H9 (cell line): ENCODE results near the gene ITPK1. TPM values are rescaled to one million over a fixed set of nuclear protein-coding genes. Genes with fewer than 3 reads are reported as not detected.

Experiments used
- DNase-seq: peaks from one replicate; pipeline ENCODE4 v3.0.0-alpha.2; 2017
- H2AFZ ChIP-seq: one replicate; pipeline ENCODE4 v1.6.1; 2013; ENCODE audit warnings: mild to moderate bottlenecking, low read length, control low read depth, moderate library complexity
- H2AK5ac ChIP-seq: 2 replicates; pipeline ENCODE4 v1.6.1; 2013; ENCODE audit warnings: low read length, control low read depth, mixed read lengths; ENCODE audit not compliant: insufficient read length
- H2BK120ac ChIP-seq: one replicate; pipeline ENCODE4 v1.6.1; 2013; ENCODE audit warnings: low read depth, mild to moderate bottlenecking, low read length, control low read depth, inconsistent platforms; ENCODE audit not compliant: poor library complexity, severe bottlenecking
- H2BK12ac ChIP-seq: 2 replicates; pipeline ENCODE4 v1.6.1; 2013; ENCODE audit warnings: low read length, control low read depth, mixed read lengths, low read depth; ENCODE audit not compliant: insufficient read length
- H2BK15ac ChIP-seq: 2 replicates; pipeline ENCODE4 v1.6.1; 2013; ENCODE audit warnings: low read depth, low read length, control low read depth
- H2BK20ac ChIP-seq: one replicate; pipeline ENCODE4 v1.6.1; 2013; ENCODE audit warnings: low read depth, mild to moderate bottlenecking, low read length, control low read depth, inconsistent platforms; ENCODE audit not compliant: poor library complexity, severe bottlenecking
- H2BK5ac ChIP-seq: 2 replicates; pipeline ENCODE4 v1.6.1; 2013; ENCODE audit warnings: low read length, control low read depth, mixed read lengths; ENCODE audit not compliant: insufficient read length
- H3K14ac ChIP-seq: 2 replicates; pipeline ENCODE4 v1.6.1; 2013; ENCODE audit warnings: low read length, control low read depth; ENCODE audit not compliant: insufficient read depth
- H3K18ac ChIP-seq: 2 replicates; pipeline ENCODE4 v1.6.1; 2013; ENCODE audit warnings: low read depth, mild to moderate bottlenecking, mixed read lengths, low read length, control low read depth; ENCODE audit not compliant: insufficient read length
- H3K23ac ChIP-seq: 2 replicates; pipeline ENCODE4 v1.6.1; 2013; ENCODE audit warnings: low read length, control low read depth, mixed read lengths, low read depth; ENCODE audit not compliant: insufficient read length
- H3K23me2 ChIP-seq: 2 replicates; pipeline ENCODE4 v1.6.1; 2013; ENCODE audit warnings: low read depth, mild to moderate bottlenecking, mixed read lengths, low read length, control low read depth; ENCODE audit not compliant: insufficient read length, poor library complexity, severe bottlenecking
- H3K27ac ChIP-seq: 2 replicates; pipeline ENCODE4 v1.5.1; 2013; ENCODE audit warnings: low read length, control low read depth, mixed read lengths, low read depth; ENCODE audit not compliant: insufficient read length
- H3K27me3 ChIP-seq: 2 replicates; pipeline ENCODE4 v1.6.1; 2013; ENCODE audit warnings: low read length, control low read depth, inconsistent platforms; ENCODE audit not compliant: insufficient read depth
- H3K4ac ChIP-seq: 2 replicates; pipeline ENCODE4 v1.6.1; 2013; ENCODE audit warnings: low read depth, mild to moderate bottlenecking, control low read depth, inconsistent platforms, low read length, moderate library complexity
- H3K4me1 ChIP-seq: 2 replicates; pipeline ENCODE4 v1.6.1; 2013; ENCODE audit warnings: low read length, control low read depth, inconsistent platforms; ENCODE audit not compliant: insufficient read depth
- H3K4me2 ChIP-seq: 2 replicates; pipeline ENCODE4 v1.6.1; 2013; ENCODE audit warnings: low read length, control low read depth, mixed read lengths; ENCODE audit not compliant: insufficient read length, insufficient read depth
- H3K56ac ChIP-seq: 2 replicates; pipeline ENCODE4 v1.6.1; 2013; ENCODE audit warnings: low read depth, mild to moderate bottlenecking, mixed read lengths, low read length, control low read depth; ENCODE audit not compliant: insufficient read length
- H3K79me1 ChIP-seq: 2 replicates; pipeline ENCODE4 v1.6.1; 2013; ENCODE audit warnings: low read depth, mild to moderate bottlenecking, moderate library complexity, low read length, control low read depth, inconsistent platforms; ENCODE audit not compliant: insufficient read depth, poor library complexity, severe bottlenecking
- H3K79me2 ChIP-seq: 2 replicates; pipeline ENCODE4 v1.6.1; 2013; ENCODE audit warnings: low read length, control low read depth, inconsistent platforms; ENCODE audit not compliant: insufficient read depth
- H3K9ac ChIP-seq: 2 replicates; pipeline ENCODE4 v1.6.1; 2013; ENCODE audit warnings: low read length, control low read depth, mixed read lengths; ENCODE audit not compliant: insufficient read length; ENCODE audit errors: extremely low read depth
- H3K9me3 ChIP-seq: one replicate; pipeline ENCODE4 v1.6.1; 2013; ENCODE audit warnings: low read depth, low read length, inconsistent platforms; ENCODE audit not compliant: control insufficient read depth
- H3T11ph ChIP-seq: one replicate; pipeline ENCODE4 v1.6.1; 2013; ENCODE audit warnings: mild to moderate bottlenecking, low read length, control low read depth, inconsistent platforms
- H4K20me1 ChIP-seq: one replicate; pipeline ENCODE4 v1.6.1; 2013; ENCODE audit not compliant: control insufficient read depth, insufficient read length, insufficient read depth
- H4K5ac ChIP-seq: 2 replicates; pipeline ENCODE4 v1.6.1; 2013; ENCODE audit warnings: low read depth, mild to moderate bottlenecking, mixed read lengths, low read length, control low read depth; ENCODE audit not compliant: insufficient read length
- H4K8ac ChIP-seq: replicated peaks from 2 replicates; pipeline ENCODE4 v1.6.1; 2013; ENCODE audit warnings: low read length, control low read depth, mixed read lengths, low read depth; ENCODE audit not compliant: insufficient read length
- H4K91ac ChIP-seq: 2 replicates; pipeline ENCODE4 v1.6.1; 2013; ENCODE audit warnings: low read depth, mild to moderate bottlenecking, moderate library complexity, mixed read lengths, low read length, control low read depth; ENCODE audit not compliant: insufficient read length
- H3K27ac Mint-ChIP-seq, 3 experiments: 2 replicates in 2 of 3; 3 replicates in 1 of 3; pipeline ENCODE4 v1.8.0; 2020 to 2021; ENCODE audit warnings: mixed read lengths in 3 of 3, mild to moderate bottlenecking in 1 of 3, moderate library complexity in 1 of 3
- H3K27me3 Mint-ChIP-seq: 2 replicates; pipeline ENCODE4 v1.8.0; 2021; ENCODE audit warnings: low read depth, mild to moderate bottlenecking, moderate library complexity, mixed read lengths
- H3K36me3 Mint-ChIP-seq, 3 experiments: 2 replicates in 2 of 3; 3 replicates in 1 of 3; pipeline ENCODE4 v1.8.0; 2020 to 2021; ENCODE audit warnings: low read depth in 3 of 3, mixed read lengths in 3 of 3; ENCODE audit not compliant: insufficient read depth in 1 of 3
- H3K4me1 Mint-ChIP-seq, 2 experiments: 2 replicates each; pipeline ENCODE4 v1.8.0; 2020; ENCODE audit warnings: mixed read lengths in 2 of 2
- H3K4me3 Mint-ChIP-seq, 2 experiments: 2 replicates in 1 of 2; 3 replicates in 1 of 2; pipeline ENCODE4 v1.8.0; 2020 to 2021; ENCODE audit warnings: mild to moderate bottlenecking in 2 of 2, mixed read lengths in 2 of 2, moderate library complexity in 1 of 2
- H3K9me3 Mint-ChIP-seq, 2 experiments: 2 replicates in 1 of 2; 3 replicates in 1 of 2; pipeline ENCODE4 v1.8.0; 2020; ENCODE audit warnings: mild to moderate bottlenecking in 2 of 2, mixed read lengths in 2 of 2, moderate library complexity in 1 of 2
- WGBS: extraction: QIAGEN DNeasy Blood & Tissue Kit; methylation state at CpG from one replicate; pipeline ENCODE4 v1.1.7; 2013; ENCODE audit warnings: missing lambda C conversion rate, low lambda C conversion rate, mixed read lengths; ENCODE audit not compliant: insufficient read length; ENCODE audit errors: extremely low coverage; 5-methylcytosine and 5-hydroxymethylcytosine counted together
- total RNA-seq: library from RNA; stranded (reverse); gene quantifications from 2 replicates; pipeline ENCODE4 v1.2.1, GENCODE V29; 2021
- TF ChIP-seq, protein P1 (sequence below): fragments of 200-600 bp; sonication (generic); conservative IDR thresholded peaks from 3 replicates; pipeline ENCODE4 v1.8.0; 2021; ENCODE audit warnings: antibody characterized with exemption, mild to moderate bottlenecking

The ITPK1 gene
- total RNA-seq, 1 experiment from 2014 or later: 92.7 TPM

GRCh38 chr14:92938235-92938875 is 177.4 kb downstream of the ITPK1 start:
- Histone ChIP-seq H3K27ac (no peak overlapping the region), H3K56ac (no peak overlapping the region), H3K4me1 (no peaks in the 10 kb centered on the region), H3K23me2 (no peaks in the 10 kb centered on the region), H2BK20ac (no peak overlapping the region), H3K4me2 (no peak overlapping the region), H3K79me1 (no peaks in the 10 kb centered on the region), H2BK5ac (no peak overlapping the region), H3K79me2 (no peaks in the 10 kb centered on the region), H3K14ac (no peak overlapping the region; the same call in 1 of the 2 replicates), H3K9ac (no peak overlapping the region), H3T11ph (no peak overlapping the region), H4K8ac (no peak overlapping the region), H2BK120ac (no peak overlapping the region), H3K18ac (no peak overlapping the region), H3K27me3 (no peaks in the 10 kb centered on the region), H2AFZ (no peak overlapping the region), H4K5ac (no peak overlapping the region), H3K9me3 (no peaks in the 10 kb centered on the region), H3K23ac (no peak overlapping the region), H2BK15ac (no peak overlapping the region), H4K20me1 (no peaks in the 10 kb centered on the region), H2AK5ac (no peak overlapping the region), H3K4ac (no peak overlapping the region), H2BK12ac (no peak overlapping the region), H4K91ac (no peak overlapping the region)
- Mint-ChIP-seq H3K9me3 (no peaks in the 10 kb centered on the region; a peak in 1 of 5 replicates), H3K27me3 (no peaks in the 10 kb centered on the region; the same call in 1 of the 2 replicates), H3K27ac (no peak overlapping the region; a peak in 1 of 7 replicates), H3K36me3 (peaks cover 7 to 11% (median 7%) of the 10 kb centered on the region in 3 experiments), H3K4me1 (no peaks in the 10 kb centered on the region), H3K4me3 (no peak overlapping the region)
- no CpG with 5 or more reads among the region's 9 CpGs for whole genome bisulfite sequencing
- TF ChIP-seq, protein P1, sequence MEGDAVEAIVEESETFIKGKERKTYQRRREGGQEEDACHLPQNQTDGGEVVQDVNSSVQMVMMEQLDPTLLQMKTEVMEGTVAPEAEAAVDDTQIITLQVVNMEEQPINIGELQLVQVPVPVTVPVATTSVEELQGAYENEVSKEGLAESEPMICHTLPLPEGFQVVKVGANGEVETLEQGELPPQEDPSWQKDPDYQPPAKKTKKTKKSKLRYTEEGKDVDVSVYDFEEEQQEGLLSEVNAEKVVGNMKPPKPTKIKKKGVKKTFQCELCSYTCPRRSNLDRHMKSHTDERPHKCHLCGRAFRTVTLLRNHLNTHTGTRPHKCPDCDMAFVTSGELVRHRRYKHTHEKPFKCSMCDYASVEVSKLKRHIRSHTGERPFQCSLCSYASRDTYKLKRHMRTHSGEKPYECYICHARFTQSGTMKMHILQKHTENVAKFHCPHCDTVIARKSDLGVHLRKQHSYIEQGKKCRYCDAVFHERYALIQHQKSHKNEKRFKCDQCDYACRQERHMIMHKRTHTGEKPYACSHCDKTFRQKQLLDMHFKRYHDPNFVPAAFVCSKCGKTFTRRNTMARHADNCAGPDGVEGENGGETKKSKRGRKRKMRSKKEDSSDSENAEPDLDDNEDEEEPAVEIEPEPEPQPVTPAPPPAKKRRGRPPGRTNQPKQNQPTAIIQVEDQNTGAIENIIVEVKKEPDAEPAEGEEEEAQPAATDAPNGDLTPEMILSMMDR: no peak
- no peak for DNase-seq
